ENCODE results near the gene COG1.

COG1 gene

DNA sequence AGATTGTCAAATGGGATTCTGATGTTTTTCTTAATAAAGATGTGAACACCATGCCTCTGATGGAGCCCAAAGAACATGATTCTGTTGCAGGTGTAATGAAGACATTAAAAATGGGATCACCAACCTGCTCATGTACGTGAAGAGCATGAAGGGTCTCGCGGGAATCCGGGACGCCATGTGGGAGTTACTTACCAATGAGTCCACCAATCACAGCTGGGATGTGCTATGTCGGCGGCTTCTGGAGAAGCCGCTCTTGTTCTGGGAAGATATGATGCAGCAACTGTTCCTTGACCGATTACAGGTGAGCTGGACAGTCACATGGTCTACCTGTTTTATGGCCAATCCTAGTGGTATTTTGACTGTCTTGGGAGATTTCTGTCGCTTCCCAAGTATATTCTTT lies 7.6 kb downstream of the COG1 start:
- no peak for DNase-seq (ENCODE audit: low spot score)

DNA sequence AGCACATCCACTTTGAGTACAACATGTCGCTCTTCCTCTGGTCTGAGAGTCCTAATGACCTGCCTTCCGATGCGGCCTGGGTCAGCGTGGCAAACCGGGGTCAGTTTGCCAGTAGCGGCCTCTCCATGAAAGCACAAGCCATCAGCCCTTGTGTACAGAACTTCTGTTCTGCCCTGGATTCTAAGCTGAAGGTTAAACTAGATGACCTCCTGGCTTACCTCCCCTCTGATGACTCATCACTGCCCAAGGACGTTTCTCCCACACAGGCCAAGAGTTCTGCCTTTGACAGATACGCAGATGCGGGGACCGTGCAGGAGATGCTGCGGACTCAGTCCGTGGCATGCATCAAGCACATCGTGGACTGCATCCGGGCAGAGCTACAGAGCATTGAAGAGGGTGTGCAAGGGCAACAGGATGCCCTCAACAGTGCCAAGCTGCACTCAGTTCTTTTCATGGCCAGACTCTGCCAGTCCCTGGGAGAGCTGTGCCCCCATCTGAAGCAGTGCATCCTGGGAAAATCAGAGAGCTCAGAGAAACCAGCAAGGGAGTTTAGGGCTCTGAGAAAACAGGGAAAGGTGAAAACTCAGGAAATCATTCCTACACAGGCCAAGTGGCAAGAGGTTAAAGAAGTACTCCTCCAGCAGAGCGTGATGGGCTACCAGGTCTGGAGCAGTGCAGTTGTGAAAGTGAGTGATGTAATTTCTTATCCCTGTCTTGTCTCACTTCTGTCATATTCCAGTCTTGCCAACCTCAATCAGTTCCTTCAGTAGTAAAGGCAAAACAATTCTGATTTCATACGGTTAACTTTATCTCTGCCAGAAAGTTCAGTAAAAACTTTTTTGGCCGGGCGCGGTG lies 8.6 kb downstream of the COG1 start:
- no peak for DNase-seq (ENCODE audit: low spot score)

DNA sequence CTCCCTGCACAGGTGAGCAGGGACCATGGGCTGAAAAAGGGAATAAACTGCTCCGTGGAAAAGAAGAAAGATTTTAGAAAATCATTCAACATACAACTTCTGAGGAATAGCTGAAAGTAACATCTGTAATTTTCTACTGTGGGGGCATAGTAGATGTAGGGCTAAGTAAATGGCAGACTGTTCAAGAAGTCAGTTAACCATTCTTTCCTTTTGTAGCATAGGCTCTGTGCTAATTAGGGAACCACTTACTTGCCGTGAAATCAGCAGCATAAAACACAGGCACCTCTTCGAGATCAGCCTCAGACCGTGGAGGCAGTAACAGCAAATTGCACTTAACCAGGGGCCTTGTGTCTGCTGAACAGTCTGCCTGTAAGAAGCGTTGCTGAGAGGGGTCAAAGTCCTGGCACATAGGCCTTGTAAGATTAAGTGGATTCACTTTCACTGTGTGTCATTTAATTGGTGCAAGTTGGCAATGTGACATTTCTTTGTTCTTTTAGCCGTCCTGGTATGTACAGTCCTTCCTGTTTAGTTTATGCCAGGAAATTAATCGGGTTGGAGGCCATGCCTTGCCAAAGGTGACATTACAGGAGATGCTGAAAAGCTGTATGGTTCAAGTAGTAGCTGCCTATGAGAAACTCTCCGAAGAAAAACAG lies 10.4 kb downstream of the COG1 start:
- DNase-seq (ENCODE audit: low spot score): peak; percentile 50

DNA sequence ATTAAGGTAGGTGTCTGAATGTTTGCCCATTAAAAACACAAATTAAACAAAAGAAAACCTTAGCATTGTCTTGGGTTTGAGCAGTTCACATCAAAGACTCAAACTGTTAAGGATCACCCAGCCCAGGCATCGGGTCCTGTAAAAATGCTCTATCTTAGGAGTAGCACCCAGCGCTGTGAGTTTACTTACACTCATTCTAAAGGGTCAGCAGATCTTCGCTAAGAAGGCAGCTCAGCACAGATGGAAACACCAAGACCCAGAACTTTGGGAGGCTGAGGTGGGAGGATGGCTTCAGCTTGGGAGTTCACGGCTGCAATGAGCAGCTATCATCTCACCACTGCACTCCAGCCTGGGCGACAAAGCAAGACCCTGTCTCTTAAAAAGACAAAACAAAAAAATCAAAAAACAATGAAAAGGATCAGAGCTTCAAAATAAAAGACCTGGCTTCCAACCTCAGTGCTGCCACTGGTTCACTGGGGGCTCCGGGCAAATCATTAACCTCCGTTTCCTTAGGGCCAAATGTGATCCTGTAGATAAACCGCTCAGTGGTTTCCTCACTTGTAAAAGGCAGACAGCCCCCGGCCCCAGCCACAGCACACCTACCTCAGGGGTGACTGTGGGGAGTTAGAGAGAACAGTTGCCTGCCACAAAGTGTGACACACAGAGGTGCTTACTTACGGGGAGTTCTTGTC lies 11.1 kb downstream of the COG1 start:
- no peak for DNase-seq (ENCODE audit: low spot score)

DNA sequence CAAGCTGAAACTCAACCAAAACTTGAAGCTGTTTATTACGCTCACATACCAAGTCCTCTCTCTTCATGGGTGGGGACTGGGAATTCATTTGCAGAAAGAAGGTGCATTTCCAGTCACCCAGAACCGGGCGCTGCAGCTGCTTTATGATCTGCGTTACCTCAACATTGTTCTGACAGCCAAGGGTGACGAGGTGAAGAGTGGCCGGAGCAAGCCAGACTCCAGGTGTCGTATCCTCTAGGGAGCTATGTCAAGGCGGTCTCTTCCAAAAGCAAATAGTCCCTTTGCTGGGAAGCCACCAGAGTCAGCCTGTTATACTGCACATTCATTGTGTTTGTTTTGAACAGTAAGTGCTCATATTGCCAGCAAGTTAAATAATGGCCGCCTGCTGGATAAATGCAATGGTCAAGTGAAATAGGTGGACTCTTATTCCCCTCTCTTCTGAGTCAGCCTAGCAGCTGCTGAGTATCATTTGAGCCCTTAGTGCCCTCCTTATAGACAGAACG lies 12.7 kb downstream of the COG1 start:
- no peak for DNase-seq (ENCODE audit: low spot score)

DNA sequence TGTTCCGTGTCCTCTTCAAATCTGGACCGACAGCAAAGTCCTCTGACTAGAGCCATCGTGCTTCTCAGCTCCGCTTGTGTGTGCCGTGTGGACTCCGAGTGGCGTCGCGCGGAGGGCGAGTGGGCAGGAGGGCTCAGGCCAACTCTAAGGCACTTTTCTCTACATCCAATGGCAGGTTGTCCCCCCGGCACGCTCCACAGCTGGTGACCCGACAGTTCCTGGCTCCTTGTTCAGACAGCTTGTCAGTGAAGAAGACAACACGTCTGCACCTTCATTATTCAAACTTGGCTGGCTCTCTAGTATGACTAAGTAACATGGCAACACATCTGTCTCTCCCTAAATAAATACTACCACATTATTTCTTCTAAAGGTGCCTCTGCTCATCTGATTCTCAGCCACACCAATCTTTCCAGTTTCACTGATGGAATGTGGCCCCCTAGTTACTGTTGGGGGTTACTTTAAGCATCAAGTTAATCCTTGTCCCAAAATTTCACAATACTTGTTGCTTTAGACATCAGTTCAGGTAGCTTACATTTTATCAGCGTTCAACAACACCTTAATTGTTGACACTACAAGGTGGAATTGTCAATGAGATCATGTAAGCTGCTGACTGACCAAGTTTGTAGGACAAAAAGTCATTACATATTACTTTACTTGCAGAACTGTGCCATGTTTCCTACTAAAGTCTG lies 15.4 kb downstream of the COG1 start:
- DNase-seq (ENCODE audit: low spot score): no peak

DNA sequence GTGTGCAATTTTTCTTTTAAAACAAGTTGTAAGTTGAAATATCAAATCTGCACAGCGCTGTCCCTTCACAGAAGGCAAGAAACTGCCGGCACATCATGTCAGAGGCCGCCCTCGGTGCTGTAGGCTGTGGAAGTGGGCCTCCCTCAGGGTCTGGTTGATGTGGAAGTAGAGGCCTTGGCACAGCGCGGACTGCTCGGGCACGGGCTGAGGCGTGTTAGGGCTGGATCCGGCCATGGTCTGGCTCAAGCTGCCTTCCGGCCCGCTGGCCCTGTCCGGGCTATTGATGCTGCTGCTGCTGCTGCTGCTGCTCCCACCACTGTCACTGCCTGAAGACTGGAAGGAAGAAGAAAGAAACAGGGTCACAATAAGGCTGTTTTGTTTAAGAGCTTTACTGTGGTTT lies 16.6 kb downstream of the COG1 start:
- DNase-seq (ENCODE audit: low spot score): no peak

DNA sequence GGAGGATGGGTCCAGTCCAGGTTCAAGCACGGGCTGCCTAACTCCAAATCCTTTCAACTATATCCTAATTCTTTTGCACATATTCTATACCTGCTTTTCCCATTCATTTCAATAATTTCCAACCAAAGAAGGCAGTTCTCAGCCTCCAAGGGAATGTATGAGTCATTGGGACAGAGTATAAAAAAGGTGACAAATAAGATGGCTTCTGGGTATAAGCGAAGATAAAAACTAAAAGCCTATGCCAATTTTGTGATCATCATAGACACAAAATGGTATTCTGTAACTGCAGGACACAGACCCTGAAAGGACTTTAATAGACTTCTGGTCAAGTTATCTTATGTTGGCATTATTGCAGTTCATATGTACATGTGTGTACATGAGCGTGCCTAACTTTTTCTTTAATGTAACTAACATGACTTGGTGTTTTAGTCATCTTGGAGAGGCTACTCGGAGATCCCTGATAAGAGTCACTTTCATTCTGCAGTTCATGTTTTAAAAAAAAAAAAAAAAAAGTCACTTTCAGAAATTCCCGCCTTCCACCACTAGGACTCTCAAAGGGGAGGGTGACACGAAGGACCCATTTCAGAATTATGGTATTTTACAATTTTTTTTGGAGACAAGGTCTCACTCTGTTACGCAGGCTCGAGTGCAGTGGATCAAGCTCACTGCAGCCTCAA lies 17.3 kb downstream of the COG1 start:
- no peak for DNase-seq (ENCODE audit: low spot score)

DNA sequence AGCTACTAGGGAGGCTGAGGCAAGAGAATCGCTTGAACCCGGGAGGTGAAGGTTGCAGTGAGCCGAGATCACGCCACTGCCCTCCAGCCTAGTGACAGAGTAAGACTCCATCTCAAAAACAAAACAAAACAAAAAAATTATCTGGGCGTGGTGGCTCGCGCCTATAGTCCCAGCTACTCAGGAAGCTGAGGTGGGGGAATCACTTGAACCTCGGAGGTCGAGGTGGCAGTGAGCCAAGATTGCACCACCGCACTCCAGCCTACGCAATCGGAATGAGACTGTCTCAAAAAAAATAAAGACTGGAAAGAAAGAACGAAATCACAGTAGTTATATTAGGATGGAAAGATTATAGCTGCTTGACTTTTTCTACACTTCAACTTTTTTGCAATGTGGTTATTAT lies 18.9 kb downstream of the COG1 start:
- no peak for DNase-seq (ENCODE audit: low spot score)

DNA sequence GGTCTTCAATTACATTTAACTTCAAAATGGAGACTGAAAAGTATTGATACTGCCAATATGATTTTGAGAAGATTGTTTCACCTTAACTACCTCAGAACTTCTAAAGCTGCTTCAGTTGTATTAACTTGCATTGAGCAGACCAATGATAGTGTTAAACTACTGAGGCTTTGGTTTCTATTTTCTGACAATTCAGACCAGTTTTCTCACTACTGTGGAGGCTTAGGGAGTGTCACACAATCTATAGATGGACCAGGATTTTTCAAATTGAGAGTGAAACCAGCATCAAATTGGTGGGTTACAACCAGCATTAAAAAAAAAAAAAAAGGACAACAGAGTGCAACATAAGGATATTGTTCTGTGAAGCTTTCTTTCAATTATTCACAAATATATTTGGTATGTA lies 21.2 kb downstream of the COG1 start:
- DNase-seq (ENCODE audit: low spot score): no peak

DNA sequence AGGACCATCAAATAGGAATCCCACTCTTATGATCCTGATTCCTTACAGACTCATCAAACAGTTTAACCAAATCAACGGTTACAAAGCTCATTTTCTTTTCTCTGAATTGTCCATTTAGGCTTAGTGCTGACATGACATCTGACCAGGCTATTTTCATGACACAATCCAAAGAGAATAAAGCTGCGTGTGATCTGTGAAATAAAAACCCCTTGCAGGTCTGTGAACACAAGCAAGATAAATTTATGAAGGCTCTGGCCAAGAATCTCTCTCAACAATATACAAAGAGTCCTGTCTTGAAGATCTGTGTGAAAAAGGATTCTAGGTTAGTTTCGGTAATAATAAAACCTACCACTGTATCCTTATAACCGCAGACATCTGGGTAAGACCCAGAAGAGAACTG lies 22.0 kb downstream of the COG1 start:
- DNase-seq (ENCODE audit: low spot score): no peak

DNA sequence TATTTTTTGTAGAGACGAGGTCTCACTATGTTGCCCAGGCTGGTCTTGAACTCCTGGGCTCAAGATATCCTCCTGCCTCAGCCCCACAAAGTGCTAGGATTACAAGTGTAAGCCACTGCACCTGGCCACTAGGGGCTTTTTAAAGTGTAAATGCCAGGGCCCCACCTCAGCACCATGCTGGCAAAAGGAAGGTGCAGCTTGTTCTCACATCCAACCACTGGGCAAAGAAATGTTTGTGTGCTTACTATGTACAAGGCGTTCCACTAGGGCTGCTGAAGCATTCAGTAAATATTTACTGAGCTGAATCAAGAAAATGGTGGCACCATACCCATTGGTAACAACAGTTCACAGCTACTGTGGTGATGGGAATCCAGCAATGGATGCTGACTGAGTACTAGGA lies 22.6 kb downstream of the COG1 start:
- no peak for DNase-seq (ENCODE audit: low spot score)

DNA sequence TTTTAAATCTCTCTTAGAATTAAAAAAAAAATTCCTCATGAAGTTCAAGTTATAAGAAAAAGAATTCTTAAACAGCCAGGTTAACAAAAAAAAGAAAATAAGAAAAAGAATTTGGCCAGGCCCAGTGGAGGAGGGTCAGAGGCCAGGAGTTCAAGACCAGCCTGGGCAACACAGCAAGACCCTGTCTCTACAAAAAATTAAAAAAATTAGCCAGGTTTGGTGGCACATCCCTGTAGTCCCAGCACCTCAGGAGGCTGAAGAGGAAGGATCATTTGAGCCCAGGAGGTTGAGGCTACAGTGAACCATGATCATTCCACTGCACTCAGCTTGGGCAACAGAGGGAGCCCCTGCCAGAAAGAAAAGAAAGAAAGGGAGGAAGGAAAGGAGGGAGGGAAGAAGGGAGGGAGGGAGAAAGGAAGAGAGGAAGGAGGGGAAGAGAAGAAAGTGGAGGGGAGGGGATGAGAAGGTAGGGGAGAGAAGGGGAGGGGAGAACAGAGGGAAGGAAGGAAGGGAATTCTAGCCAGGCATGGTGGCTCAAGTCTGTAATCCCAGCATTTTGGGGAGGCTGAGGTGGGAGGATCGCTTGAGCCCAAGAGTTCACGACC lies 30.9 kb downstream of the COG1 start:
- no peak for DNase-seq (ENCODE audit: low spot score)

DNA sequence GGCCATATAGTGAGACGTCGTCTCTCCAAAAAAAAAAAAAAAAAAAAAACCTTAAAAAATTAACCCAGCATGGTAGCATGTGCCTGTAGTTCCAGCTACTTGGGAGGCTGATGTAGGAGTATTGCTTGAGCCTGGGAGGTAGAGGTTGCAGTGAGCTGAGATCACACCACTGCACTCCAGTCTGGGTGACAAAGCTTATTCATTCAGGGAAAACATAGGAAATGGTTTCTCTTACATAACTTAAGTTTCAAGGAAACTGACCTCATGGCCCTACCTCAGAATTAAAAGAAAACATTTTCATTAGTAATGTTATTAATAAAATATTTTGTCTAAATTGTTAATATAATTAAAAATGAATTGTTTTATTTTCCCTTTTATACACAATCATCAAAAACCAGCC lies 31.4 kb downstream of the COG1 start:
- no peak for DNase-seq (ENCODE audit: low spot score)

DNA sequence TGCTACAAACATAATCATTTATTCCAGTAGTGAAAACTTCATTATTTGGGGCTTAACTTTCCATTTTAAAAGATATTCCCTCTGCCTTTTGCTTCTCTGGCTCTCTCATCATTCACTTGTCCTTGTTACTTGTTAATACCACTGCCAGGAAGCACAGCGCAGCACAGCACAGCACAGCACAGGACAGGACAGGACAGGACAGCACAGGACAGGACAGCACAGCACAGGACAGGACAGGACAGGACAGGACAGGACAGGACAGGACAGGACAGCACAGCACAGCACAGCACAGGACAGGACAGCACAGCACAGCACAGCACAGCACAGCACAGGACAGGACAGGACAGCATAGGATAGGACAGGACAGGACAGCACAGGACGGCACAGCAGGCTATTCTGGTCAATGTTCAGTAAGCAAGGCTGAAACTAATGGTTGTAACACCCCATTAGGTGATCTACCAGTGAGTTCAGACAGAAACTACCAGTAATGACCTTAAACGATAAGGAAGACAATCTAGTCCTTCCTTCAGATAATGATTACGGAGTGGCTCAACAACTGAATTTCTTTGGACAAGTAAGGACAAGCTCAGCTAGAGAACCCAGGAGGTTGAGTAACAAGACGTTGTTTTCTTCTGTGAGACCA lies 31.9 kb downstream of the COG1 start:
- DNase-seq (ENCODE audit: low spot score): no peak

DNA sequence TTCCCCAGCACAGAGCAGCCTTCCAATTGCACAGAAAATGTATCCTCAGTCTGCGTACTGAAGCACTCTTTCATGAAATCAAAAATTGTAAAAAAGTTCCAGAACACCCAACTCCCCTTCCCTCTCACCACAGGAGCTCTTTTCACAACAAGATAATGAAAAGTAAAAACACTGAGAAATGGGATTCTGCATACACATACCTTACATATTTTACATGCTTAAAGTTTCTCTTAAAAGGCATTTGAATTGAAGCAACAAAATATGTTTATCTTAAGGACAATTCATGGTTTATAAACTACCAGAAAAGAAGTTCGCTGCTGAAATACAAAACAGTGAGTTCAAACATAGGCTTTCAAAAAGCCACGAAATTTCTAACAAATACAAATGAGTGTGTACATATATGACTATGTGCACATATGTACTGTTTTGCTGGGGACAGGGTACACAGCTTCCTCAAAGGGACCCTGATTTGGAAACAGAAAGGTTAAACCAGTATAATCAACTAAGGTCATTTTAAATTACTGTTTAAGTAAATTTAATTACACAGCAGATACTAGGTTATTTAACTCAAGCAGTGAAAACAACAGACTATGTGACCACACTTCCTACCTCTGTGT lies 33.8 kb downstream of the COG1 start:
- no peak for DNase-seq (ENCODE audit: low spot score)

DNA sequence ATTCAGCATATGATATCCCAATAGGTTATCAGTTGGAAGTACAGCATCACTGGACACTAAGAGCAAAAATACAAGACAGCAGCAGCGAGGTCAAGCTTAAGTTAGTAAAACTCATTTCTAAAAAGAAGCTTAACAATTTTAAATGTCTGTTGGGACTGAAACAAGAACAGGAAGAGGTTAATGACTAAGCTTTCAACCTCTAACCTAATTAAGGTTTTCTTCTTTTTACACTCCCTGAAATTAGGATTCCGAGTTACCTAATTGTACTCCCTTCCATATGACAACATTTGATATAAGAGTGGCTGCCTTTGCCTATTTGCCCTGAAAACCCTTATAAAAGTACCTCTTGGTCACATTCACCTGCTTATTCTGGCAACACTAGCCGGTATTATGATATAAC lies 34.5 kb downstream of the COG1 start:
- DNase-seq (ENCODE audit: low spot score): no peak

DNA sequence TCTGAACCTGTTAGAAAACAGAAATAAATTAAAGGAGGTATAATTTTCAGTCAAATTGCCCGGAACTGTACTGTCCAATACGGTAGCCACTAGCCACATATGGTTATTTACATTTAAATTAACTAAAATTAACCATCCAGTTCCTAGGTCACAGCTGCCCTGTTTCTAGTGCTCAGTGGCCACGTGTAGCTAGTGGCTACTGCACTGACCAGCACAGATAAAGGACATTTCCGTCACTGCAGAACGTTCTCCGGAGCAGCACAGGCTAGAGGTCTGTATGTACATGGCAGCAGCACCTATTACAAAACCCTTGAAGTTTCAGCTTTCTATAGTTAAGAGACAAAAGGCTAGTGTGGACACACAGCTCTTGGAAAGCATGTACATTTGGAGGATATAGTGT lies 35.1 kb downstream of the COG1 start:
- DNase-seq (ENCODE audit: low spot score): no peak

DNA sequence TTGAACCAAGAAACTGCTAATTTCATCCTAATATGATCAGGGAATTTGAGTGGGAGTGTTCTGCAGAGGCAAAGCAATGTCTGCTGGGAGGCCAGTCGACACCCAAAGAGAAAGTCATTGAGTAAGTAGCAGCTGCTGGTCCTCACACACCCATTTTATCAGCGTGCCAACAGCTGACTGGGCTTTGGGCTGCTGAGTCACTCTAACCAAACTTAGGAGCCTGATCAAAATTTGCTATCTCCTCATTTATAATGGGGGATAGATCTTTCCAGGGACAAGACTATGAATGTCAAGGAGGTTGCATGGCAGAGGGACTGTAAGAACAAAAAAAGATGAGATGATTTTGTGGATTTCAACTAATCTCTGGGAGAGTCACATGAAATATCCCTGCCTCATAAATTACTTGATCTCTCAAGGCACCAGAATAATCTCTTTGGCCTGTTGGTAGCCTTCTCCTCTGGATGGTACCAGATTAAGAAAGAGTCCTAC lies 35.9 kb downstream of the COG1 start:
- peak; percentile 63 for DNase-seq (ENCODE audit: low spot score)

DNA sequence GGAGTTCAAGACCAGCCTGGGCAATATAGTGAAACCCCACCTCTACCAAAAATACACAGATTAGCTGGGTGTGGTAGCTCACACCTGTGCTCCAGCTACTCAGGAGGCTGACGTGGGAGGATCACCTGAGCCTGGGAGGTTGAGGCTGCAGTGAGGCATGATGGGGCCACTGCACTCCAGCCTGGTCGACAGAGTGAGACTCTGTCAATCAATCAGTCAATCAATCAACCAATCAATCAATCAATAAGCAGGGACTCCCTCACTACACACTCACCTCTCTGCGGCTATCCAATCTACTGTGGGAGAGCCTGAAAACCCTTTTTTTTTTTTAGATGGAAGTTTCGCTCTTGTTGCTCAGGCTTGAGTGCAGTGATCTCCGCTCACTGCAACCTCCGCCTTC lies 37.2 kb downstream of the COG1 start:
- DNase-seq (ENCODE audit: low spot score): no peak
